Measurements from ENCODE around the gene SPIN2A. TPM values are rescaled to one million over a fixed set of nuclear protein-coding genes. Genes with fewer than 3 reads are reported as not detected.
A peak's percentile ranks its signal among the peaks of the same experiment; 100 is the strongest.
"Not testable (repeated sequence)": the region's sequence is repeated elsewhere in the genome, so short reads cannot be mapped to it uniquely, and the experiment has no call there.

The SPIN2A gene
- total RNA-seq, 2 donors from 2014 or later = 1.2 to 1.5 TPM

DNA sequence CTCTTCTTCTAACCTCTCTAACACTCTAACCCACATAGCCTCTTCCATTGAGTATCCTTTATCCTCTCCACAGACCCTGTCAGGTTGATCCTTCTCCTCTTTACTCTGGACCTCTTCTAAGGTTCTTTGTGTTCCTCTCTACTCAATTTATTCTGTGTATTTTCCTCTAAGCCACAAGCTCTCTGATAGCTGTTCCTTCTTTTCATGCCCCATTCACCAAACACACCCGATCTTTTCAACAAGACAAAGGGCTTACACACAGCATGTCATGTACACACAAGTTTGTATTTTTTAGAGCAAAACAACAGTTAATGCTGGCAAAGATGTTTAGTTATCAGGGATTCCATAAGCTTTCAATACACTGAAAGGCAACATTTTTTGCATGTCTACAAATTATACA is 17.8 kb downstream of the SPIN2A start:
- Histone ChIP-seq H3K4me3 (ENCODE audit: low read length) (no peak overlapping the region), H3K9me3 (ENCODE audit: control insufficient read depth, low read length) (no peaks in the 10 kb centered on the region), H3K4me1 (ENCODE audit: control insufficient read depth, insufficient read depth, low read length) (no peaks in the 10 kb centered on the region), H3K36me3 (ENCODE audit: control insufficient read depth, insufficient read depth, low read length) (peaks cover 7% of the 10 kb centered on the region), H3K9ac (ENCODE audit: extremely low read depth, low read length, poor library complexity, severe bottlenecking) (no peak overlapping the region), H3K27me3 (ENCODE audit: control insufficient read depth, insufficient read depth, low read length, poor library complexity, severe bottlenecking) (no peaks in the 10 kb centered on the region), H3K27ac (ENCODE audit: low read depth, low read length) (no peak overlapping the region)
- H3K4me3 Mint-ChIP-seq = no peak overlapping the region
- WGBS, 2 experiments (ENCODE audit: insufficient coverage in 1 of 2, insufficient read length in 1 of 2) = 100% methylated on average over 1 of the region's 1 CpG; no CpG with 5 or more reads in 1 of the 2 experiments
- TF ChIP-seq, protein P1, sequence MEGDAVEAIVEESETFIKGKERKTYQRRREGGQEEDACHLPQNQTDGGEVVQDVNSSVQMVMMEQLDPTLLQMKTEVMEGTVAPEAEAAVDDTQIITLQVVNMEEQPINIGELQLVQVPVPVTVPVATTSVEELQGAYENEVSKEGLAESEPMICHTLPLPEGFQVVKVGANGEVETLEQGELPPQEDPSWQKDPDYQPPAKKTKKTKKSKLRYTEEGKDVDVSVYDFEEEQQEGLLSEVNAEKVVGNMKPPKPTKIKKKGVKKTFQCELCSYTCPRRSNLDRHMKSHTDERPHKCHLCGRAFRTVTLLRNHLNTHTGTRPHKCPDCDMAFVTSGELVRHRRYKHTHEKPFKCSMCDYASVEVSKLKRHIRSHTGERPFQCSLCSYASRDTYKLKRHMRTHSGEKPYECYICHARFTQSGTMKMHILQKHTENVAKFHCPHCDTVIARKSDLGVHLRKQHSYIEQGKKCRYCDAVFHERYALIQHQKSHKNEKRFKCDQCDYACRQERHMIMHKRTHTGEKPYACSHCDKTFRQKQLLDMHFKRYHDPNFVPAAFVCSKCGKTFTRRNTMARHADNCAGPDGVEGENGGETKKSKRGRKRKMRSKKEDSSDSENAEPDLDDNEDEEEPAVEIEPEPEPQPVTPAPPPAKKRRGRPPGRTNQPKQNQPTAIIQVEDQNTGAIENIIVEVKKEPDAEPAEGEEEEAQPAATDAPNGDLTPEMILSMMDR (conservative IDR thresholded peaks at IDR 0.05) = no peak
- H3K36me3 Mint-ChIP-seq (ENCODE audit: low read depth) = peaks cover 22% of the 10 kb centered on the region
- H3K9me3 Mint-ChIP-seq = peaks cover 42% of the 10 kb centered on the region
- no peaks in the 10 kb centered on the region for H3K27me3 Mint-ChIP-seq (ENCODE audit: insufficient read depth)
- no peak for DNase-seq
- no peak overlapping the region for H3K27ac Mint-ChIP-seq
- peaks cover 8% of the 10 kb centered on the region for H3K4me1 Mint-ChIP-seq

DNA sequence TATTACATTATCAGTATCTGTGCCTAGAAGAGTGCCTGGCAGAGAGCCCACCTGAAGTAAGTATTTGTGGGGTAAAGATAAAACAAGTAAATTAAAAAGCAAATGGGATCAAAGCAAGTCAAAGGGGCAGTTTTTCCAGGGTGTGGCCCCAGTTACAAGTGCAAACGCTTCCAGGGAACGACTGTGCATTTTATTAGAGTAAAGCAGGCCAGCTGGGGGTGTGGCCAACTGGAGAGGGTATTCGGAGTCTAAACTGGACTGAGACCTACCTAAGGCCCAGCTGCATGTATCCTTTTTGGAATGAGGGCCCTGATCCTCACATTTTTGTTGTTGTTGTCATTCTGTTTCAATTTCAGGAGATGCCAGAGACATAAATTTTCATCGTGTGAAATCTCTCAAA is 19.6 kb downstream of the SPIN2A start:
- H3K4me3 ChIP-seq (ENCODE audit: low read length); H3K27ac ChIP-seq (ENCODE audit: low read depth, low read length); H3K4me1 ChIP-seq (ENCODE audit: control insufficient read depth, insufficient read depth, low read length); DNase-seq; H3K27ac Mint-ChIP-seq; H3K9me3 ChIP-seq (ENCODE audit: control insufficient read depth, low read length); H3K9ac ChIP-seq (ENCODE audit: extremely low read depth, low read length, poor library complexity, severe bottlenecking); H3K27me3 ChIP-seq (ENCODE audit: control insufficient read depth, insufficient read depth, low read length, poor library complexity, severe bottlenecking); H3K27me3 Mint-ChIP-seq (ENCODE audit: insufficient read depth); H3K4me3 Mint-ChIP-seq: not testable (repeated sequence)
- H3K4me1 Mint-ChIP-seq = peaks cover 10% of the 10 kb centered on the region
- H3K9me3 Mint-ChIP-seq = peaks cover 41% of the 10 kb centered on the region
- H3K36me3 Mint-ChIP-seq (ENCODE audit: low read depth) = peaks cover 33% of the 10 kb centered on the region
- WGBS, 2 experiments (ENCODE audit: insufficient coverage in 1 of 2, insufficient read length in 1 of 2) = 95% methylated on average over 3 of the region's 4 CpGs; no CpG with 5 or more reads in 1 of the 2 experiments
- peaks cover 11% of the 10 kb centered on the region for H3K36me3 ChIP-seq (ENCODE audit: control insufficient read depth, insufficient read depth, low read length)

DNA sequence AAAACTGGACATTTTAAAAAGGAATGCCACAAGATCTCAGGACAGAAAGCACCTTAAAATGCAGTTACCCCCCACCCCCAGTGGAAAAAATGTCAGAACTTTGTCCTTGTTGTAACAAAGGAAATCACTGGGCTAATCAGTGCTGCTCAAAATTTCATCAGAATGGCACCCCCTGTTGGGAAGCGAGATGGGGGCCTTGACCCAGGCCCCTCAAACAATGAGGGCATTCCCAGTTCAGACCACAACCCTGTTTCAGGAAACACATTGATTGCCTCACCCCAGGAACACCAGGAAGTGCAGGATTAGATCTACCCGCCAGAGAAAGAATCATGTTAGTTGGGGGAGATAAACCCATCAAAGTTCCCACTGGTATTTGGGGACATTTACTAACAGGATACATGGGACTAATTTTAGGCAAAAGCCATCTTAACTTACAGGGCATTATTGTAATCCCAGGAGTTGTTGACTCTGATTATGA is 32.2 kb downstream of the SPIN2A start:
- H3K9me3 ChIP-seq (ENCODE audit: control insufficient read depth, low read length) = peaks cover 53% of the 10 kb centered on the region
- no peak overlapping the region for H3K9ac ChIP-seq (ENCODE audit: extremely low read depth, low read length, poor library complexity, severe bottlenecking)
- Mint-ChIP-seq H3K27me3 (ENCODE audit: insufficient read depth) (no peaks in the 10 kb centered on the region), H3K36me3 (ENCODE audit: low read depth) (peaks cover 96% of the 10 kb centered on the region), H3K27ac (no peak overlapping the region), H3K4me1 (no peaks in the 10 kb centered on the region), H3K9me3 (peaks cover 95% of the 10 kb centered on the region), H3K4me3 (no peak overlapping the region)
- H3K4me3 ChIP-seq (ENCODE audit: low read length) = no peak overlapping the region
- peak; percentile 51 for DNase-seq
- H3K4me1 ChIP-seq (ENCODE audit: control insufficient read depth, insufficient read depth, low read length) = no peaks in the 10 kb centered on the region
- H3K27me3 ChIP-seq (ENCODE audit: control insufficient read depth, insufficient read depth, low read length, poor library complexity, severe bottlenecking) = no peaks in the 10 kb centered on the region
- peaks cover 35% of the 10 kb centered on the region for H3K36me3 ChIP-seq (ENCODE audit: control insufficient read depth, insufficient read depth, low read length)
- TF ChIP-seq, protein P1 (conservative IDR thresholded peaks at IDR 0.05) = no peak
- 87% methylated on average over 2 of the region's 2 CpGs; no CpG with 5 or more reads in 1 of the 2 experiments for WGBS, 2 experiments (ENCODE audit: insufficient coverage in 1 of 2, insufficient read length in 1 of 2)
- H3K27ac ChIP-seq (ENCODE audit: low read depth, low read length) = no peak overlapping the region

DNA sequence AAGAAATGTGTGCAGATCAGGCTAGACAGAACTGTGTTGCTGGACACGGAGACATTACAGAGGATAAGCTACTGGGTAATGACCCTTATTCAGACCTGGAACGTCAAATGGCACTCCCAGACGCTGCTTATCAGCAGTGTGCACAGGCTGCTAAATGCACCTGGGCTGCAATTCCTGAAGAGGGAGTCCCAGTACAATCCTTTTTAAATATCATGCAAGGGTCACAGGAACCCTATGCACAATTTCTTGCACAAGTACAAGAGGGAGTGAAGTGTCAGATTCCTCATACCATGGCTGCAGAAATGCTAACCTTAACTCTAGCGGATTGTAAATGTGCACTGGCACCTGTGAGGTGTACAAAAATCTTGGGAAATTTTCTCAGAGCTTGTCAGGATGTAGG is 32.8 kb downstream of the SPIN2A start:
- H3K9ac ChIP-seq (ENCODE audit: extremely low read depth, low read length, poor library complexity, severe bottlenecking) = no peak overlapping the region
- Mint-ChIP-seq H3K27ac (no peak overlapping the region), H3K9me3 (peaks cover 95% of the 10 kb centered on the region), H3K4me1 (no peaks in the 10 kb centered on the region), H3K27me3 (ENCODE audit: insufficient read depth) (no peaks in the 10 kb centered on the region), H3K36me3 (ENCODE audit: low read depth) (peaks cover 96% of the 10 kb centered on the region), H3K4me3 (no peak overlapping the region)
- WGBS, 2 experiments (ENCODE audit: insufficient coverage in 1 of 2, insufficient read length in 1 of 2) = 89 to 96% methylated on average over 1 to 4 of the region's 4 CpGs
- TF ChIP-seq, protein P1 (conservative IDR thresholded peaks at IDR 0.05) = no peak
- no peak for DNase-seq
- peaks cover 56% of the 10 kb centered on the region for H3K9me3 ChIP-seq (ENCODE audit: control insufficient read depth, low read length)
- H3K36me3 ChIP-seq (ENCODE audit: control insufficient read depth, insufficient read depth, low read length) = peaks cover 35% of the 10 kb centered on the region
- no peak overlapping the region for H3K27ac ChIP-seq (ENCODE audit: low read depth, low read length)
- H3K4me1 ChIP-seq (ENCODE audit: control insufficient read depth, insufficient read depth, low read length) = no peaks in the 10 kb centered on the region
- H3K27me3 ChIP-seq (ENCODE audit: control insufficient read depth, insufficient read depth, low read length, poor library complexity, severe bottlenecking) = no peaks in the 10 kb centered on the region
- no peak overlapping the region for H3K4me3 ChIP-seq (ENCODE audit: low read length)
